ENCODE results near the gene EEF1AKMT2. TPM values are rescaled to one million over a fixed set of nuclear protein-coding genes. Genes with fewer than 3 reads are reported as not detected.

Gene EEF1AKMT2
- total RNA-seq (14.7 and 23.9 TPM in 2 replicates), polyA plus RNA-seq (17.3 and 29.9 TPM in 2 replicates)

- Histone ChIP-seq H3K4me1 (ENCODE audit: low read depth) (no peaks in the 10 kb centered on the region), H3K4me3 (peak within 1 kb of the TSS; percentile 92), H3K27ac (peak within 1 kb of the TSS; percentile 94), H3K9me3 (ENCODE audit: low read depth) (no peaks in the 10 kb centered on the region), H3K36me3 (peaks cover 2% of the 10 kb centered on the region), H3K27me3 (no peaks in the 10 kb centered on the region)
- TF ChIP-seq, protein P1, sequence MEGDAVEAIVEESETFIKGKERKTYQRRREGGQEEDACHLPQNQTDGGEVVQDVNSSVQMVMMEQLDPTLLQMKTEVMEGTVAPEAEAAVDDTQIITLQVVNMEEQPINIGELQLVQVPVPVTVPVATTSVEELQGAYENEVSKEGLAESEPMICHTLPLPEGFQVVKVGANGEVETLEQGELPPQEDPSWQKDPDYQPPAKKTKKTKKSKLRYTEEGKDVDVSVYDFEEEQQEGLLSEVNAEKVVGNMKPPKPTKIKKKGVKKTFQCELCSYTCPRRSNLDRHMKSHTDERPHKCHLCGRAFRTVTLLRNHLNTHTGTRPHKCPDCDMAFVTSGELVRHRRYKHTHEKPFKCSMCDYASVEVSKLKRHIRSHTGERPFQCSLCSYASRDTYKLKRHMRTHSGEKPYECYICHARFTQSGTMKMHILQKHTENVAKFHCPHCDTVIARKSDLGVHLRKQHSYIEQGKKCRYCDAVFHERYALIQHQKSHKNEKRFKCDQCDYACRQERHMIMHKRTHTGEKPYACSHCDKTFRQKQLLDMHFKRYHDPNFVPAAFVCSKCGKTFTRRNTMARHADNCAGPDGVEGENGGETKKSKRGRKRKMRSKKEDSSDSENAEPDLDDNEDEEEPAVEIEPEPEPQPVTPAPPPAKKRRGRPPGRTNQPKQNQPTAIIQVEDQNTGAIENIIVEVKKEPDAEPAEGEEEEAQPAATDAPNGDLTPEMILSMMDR (IDR thresholded peaks at IDR 0.05; ENCODE audit: low read depth, low read length), result peak; percentile 38
- peak; percentile 90 to 92 for DNase-seq (ENCODE audit: low read depth in 1 of 2, low spot score in 1 of 2)
Observed at GRCh38 chr10:124791547-124792348, at the start of gene EEF1AKMT2. Gene EEF1AKMT2, minus strand, starts transcription at chr10:124791887. Its CDS starts 54 bp downstream, at chr10:124791833.

GRCh38 chr10:124837687-124838086 is 46.0 kb upstream of the EEF1AKMT2 start:
- Histone ChIP-seq H3K27ac (no peak overlapping the region), H3K9me3 (ENCODE audit: low read depth) (no peaks in the 10 kb centered on the region), H3K36me3 (peaks cover 38% of the 10 kb centered on the region), H3K27me3 (no peaks in the 10 kb centered on the region), H3K4me3 (no peak overlapping the region), H3K4me1 (ENCODE audit: low read depth) (no peaks in the 10 kb centered on the region)
- no peak for DNase-seq (ENCODE audit: low read depth in 1 of 2, low spot score in 1 of 2)
- TF ChIP-seq, protein P1 (IDR thresholded peaks at IDR 0.05; ENCODE audit: low read depth, low read length), result no peak

DNA sequence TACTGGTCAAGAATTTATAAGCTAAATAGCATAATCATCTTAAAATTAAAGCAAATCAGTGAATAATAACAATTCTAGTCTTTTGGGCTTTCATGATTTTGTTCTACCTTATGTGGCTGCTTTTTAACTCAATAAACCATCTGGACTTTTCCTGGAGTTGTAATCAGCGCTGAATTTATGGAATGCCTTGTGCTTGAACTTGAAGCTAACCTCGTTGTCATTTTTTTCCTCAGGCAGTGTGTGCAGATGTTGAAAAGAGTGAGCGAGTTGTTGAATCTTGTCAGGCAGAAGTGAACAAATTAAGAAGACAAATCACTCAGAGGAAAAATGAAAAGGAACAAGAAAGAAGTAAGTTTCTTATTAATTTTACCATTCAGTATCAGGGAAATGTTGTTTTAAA is 39.4 kb upstream of the EEF1AKMT2 start:
- no peak for DNase-seq (ENCODE audit: low read depth in 1 of 2, low spot score in 1 of 2)
- no peaks in the 10 kb centered on the region for H3K27me3 ChIP-seq
- H3K36me3 ChIP-seq, result peaks cover 75% of the 10 kb centered on the region
- no peak overlapping the region for H3K27ac ChIP-seq
- no peaks in the 10 kb centered on the region for H3K9me3 ChIP-seq (ENCODE audit: low read depth)
- H3K4me3 ChIP-seq, result no peak overlapping the region
- no peaks in the 10 kb centered on the region for H3K4me1 ChIP-seq (ENCODE audit: low read depth)
- TF ChIP-seq, protein P1 (IDR thresholded peaks at IDR 0.05; ENCODE audit: low read depth, low read length), result no peak

DNA sequence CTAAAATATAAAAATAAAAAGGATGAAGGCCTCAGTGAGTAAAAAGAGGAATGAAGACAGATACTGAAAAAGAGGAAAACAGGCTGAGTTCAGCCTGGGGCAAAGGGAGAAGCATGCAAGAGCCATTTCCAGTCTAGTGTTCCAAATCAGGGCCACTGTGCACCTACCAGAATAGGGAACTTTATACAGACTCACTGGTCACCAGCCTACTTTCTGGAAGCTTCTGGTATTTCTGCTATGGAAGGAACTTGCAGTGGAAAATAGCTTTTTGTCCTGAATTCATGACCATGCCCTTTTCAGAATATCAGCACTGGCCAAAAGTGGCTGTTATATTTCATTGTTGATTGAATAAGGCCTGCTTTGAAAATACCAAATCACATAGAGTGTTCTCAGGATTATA is 38.8 kb upstream of the EEF1AKMT2 start:
- Histone ChIP-seq H3K27me3 (no peaks in the 10 kb centered on the region), H3K4me3 (no peak overlapping the region), H3K9me3 (ENCODE audit: low read depth) (no peaks in the 10 kb centered on the region), H3K36me3 (peaks cover 68% of the 10 kb centered on the region), H3K27ac (no peak overlapping the region), H3K4me1 (ENCODE audit: low read depth) (no peaks in the 10 kb centered on the region)
- no peak for DNase-seq (ENCODE audit: low read depth in 1 of 2, low spot score in 1 of 2)
- TF ChIP-seq, protein P1 (IDR thresholded peaks at IDR 0.05; ENCODE audit: low read depth, low read length), result no peak

DNA sequence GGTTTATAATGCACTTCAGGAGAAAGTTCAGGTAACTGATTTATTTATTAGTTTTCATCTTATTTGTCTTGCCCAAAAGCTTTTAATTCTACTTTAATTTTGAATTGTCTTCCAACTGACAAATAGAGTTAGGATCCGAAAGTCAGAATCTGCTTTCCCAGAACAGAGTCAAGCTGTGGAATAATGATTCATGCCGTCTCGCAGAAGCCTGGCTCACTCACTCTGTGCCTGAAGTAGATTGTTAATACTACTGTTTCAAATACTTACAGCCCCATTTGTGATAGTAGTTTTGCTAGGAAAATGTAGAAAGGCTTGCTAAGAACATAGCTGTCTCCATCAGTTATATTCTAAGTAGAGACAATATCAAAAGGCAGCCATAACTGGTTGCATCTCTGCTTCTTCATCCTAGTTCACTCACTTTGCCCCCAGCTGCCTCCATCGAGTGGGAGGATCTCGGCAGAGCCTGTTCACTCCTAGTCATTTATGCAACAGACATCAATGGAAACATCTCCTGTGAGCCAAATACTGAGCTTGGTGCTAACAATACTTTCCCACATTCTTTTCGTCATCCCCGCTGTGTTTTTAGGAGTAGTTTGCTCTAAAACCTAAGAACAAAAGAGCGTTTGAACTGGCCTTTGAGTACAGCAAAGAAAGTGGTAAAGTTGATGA is 37.9 kb upstream of the EEF1AKMT2 start:
- Histone ChIP-seq H3K9me3 (ENCODE audit: low read depth) (no peaks in the 10 kb centered on the region), H3K4me1 (ENCODE audit: low read depth) (no peaks in the 10 kb centered on the region), H3K27ac (no peak overlapping the region), H3K4me3 (no peak overlapping the region), H3K36me3 (peaks cover 59% of the 10 kb centered on the region), H3K27me3 (no peaks in the 10 kb centered on the region)
- TF ChIP-seq, protein P1 (IDR thresholded peaks at IDR 0.05; ENCODE audit: low read depth, low read length), result no peak
- DNase-seq (ENCODE audit: low read depth in 1 of 2, low spot score in 1 of 2), result no peak

Data from cardiac muscle cell (in vitro differentiated cells and primary cell).